Trophoblast cell (in vitro differentiated cells and primary cell): ENCODE data around the gene MYPN.

ENCODE experiments used
- DNase-seq, 2 donors: peaks; one replicate each; pipeline ENCODE4 v3.0.0-alpha.2; 2016
- H2AFZ ChIP-seq: 2 replicates; pipeline ENCODE4 v1.6.1; 2013; ENCODE audit warnings: low read length, moderate library complexity, mild to moderate bottlenecking; ENCODE audit not compliant: insufficient read depth, poor library complexity
- H2AK5ac ChIP-seq: 2 replicates; pipeline ENCODE4 v1.6.1; 2013; ENCODE audit warnings: mild to moderate bottlenecking, low read length
- H2BK120ac ChIP-seq: 2 replicates; pipeline ENCODE4 v1.6.1; 2013; ENCODE audit warnings: low read length, mild to moderate bottlenecking, moderate library complexity; ENCODE audit not compliant: insufficient read depth, poor library complexity
- H2BK12ac ChIP-seq: 2 replicates; pipeline ENCODE4 v1.6.1; 2013; ENCODE audit warnings: mild to moderate bottlenecking, low read length, moderate library complexity
- H2BK5ac ChIP-seq: 2 replicates; pipeline ENCODE4 v1.6.1; 2013; ENCODE audit warnings: low read length, low read depth, moderate library complexity, mild to moderate bottlenecking; ENCODE audit not compliant: poor library complexity
- H3K14ac ChIP-seq: 2 replicates; pipeline ENCODE4 v1.6.1; 2013; ENCODE audit warnings: mild to moderate bottlenecking, low read length
- H3K18ac ChIP-seq: 2 replicates; pipeline ENCODE4 v1.6.1; 2013; ENCODE audit warnings: mild to moderate bottlenecking, low read length
- H3K23ac ChIP-seq: 2 replicates; pipeline ENCODE4 v1.6.1; 2013; ENCODE audit warnings: low read length
- H3K27ac ChIP-seq: 2 replicates; pipeline ENCODE4 v1.5.1; 2013; ENCODE audit warnings: low read depth, mild to moderate bottlenecking, inconsistent platforms, low read length, moderate library complexity
- H3K27me3 ChIP-seq: 2 replicates; pipeline ENCODE4 v1.6.1; 2013; ENCODE audit warnings: inconsistent platforms, mild to moderate bottlenecking, low read length, moderate library complexity; ENCODE audit not compliant: insufficient read depth
- H3K36me3 ChIP-seq, 2 experiments: 1 replicate in 1 of 2; 2 replicates in 1 of 2; pipeline ENCODE4 v1.6.1; 2013; ENCODE audit warnings: low read length in 2 of 2, mild to moderate bottlenecking in 2 of 2, moderate library complexity in 1 of 2; ENCODE audit not compliant: insufficient read depth in 2 of 2, control insufficient read depth in 1 of 2
- H3K4ac ChIP-seq: 2 replicates; pipeline ENCODE4 v1.6.1; 2013; ENCODE audit warnings: low read depth, mild to moderate bottlenecking, low read length, moderate library complexity
- H3K4me1 ChIP-seq, 2 experiments: 1 replicate in 1 of 2; 2 replicates in 1 of 2; pipeline ENCODE4 v1.6.1; 2013; ENCODE audit warnings: low read length in 2 of 2, mild to moderate bottlenecking in 2 of 2, moderate library complexity in 1 of 2; ENCODE audit not compliant: insufficient read depth in 2 of 2, control insufficient read depth in 1 of 2
- H3K4me2 ChIP-seq: 2 replicates; pipeline ENCODE4 v1.6.1; 2013; ENCODE audit warnings: inconsistent platforms, mild to moderate bottlenecking, low read length, moderate library complexity
- H3K4me3 ChIP-seq: 2 replicates; pipeline ENCODE4 v1.5.1; 2013; ENCODE audit warnings: mild to moderate bottlenecking, low read depth, low read length, inconsistent platforms
- H3K79me1 ChIP-seq: one replicate; pipeline ENCODE4 v1.6.1; 2013; ENCODE audit warnings: low read length
- H3K79me2 ChIP-seq: 2 replicates; pipeline ENCODE4 v1.6.1; 2013; ENCODE audit warnings: low read length, mild to moderate bottlenecking; ENCODE audit not compliant: control insufficient read depth, insufficient read depth, poor library complexity
- H3K9ac ChIP-seq: 2 replicates; pipeline ENCODE4 v1.6.1; 2013; ENCODE audit warnings: mild to moderate bottlenecking, low read length
- H3K9me3 ChIP-seq: 2 replicates; pipeline ENCODE4 v1.6.1; 2013; ENCODE audit warnings: low read depth, mild to moderate bottlenecking, control low read depth, inconsistent platforms, low read length; ENCODE audit not compliant: insufficient read depth
- H4K12ac ChIP-seq: 2 replicates; pipeline ENCODE4 v1.6.1; 2013; ENCODE audit warnings: low read depth, mild to moderate bottlenecking, low read length, moderate library complexity
- H4K8ac ChIP-seq: 2 replicates; pipeline ENCODE4 v1.6.1; 2013; ENCODE audit warnings: low read depth, mild to moderate bottlenecking, low read length, moderate library complexity
- H4K91ac ChIP-seq: one replicate; pipeline ENCODE4 v1.6.1; 2013; ENCODE audit warnings: low read depth, mild to moderate bottlenecking, low read length, moderate library complexity
- WGBS: extraction: QIAGEN DNeasy Blood & Tissue Kit; methylation state at CpG from one replicate; pipeline ENCODE4 v1.1.7; 2013; ENCODE audit warnings: missing lambda C conversion rate; ENCODE audit not compliant: insufficient read length, insufficient coverage; ENCODE audit errors: extremely low coverage; 5-methylcytosine and 5-hydroxymethylcytosine counted together

MYPN gene

DNA sequence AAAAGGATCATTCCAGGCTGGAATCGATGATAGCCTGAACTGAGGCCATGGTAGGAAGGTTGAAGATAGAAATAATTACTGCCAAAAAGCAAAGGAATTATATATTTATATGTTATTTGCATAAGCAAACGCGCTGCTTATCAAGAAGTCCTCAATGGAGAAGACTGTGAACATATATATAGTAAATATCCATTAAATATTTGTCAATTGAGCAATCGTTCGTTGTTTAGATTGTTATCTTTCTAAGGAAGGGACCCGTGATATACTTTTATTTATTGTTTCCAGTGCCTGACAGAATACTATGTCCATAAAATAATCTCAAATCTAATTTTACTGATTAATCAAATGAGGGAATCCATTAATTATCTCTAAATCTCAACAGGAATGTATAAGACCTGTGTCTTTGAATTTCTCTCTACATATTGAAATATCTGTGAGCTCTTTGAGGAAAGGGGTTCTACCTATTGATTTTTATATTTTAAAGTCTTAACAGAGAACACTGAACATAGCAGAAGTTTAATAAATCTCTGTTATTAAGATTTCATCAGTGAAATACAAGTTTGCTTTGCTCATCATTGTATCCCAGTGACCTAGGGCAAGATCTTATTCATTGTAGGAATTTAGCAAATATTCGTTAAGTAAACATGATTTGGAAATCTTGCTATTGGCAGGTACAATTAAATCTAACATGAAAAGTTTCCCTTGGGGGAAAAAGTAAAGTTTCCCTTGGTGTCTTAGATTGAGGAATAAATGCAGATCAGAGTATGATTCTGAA lies 22.2 kb upstream of the MYPN start:
- H3K18ac ChIP-seq = no peak overlapping the region

DNA sequence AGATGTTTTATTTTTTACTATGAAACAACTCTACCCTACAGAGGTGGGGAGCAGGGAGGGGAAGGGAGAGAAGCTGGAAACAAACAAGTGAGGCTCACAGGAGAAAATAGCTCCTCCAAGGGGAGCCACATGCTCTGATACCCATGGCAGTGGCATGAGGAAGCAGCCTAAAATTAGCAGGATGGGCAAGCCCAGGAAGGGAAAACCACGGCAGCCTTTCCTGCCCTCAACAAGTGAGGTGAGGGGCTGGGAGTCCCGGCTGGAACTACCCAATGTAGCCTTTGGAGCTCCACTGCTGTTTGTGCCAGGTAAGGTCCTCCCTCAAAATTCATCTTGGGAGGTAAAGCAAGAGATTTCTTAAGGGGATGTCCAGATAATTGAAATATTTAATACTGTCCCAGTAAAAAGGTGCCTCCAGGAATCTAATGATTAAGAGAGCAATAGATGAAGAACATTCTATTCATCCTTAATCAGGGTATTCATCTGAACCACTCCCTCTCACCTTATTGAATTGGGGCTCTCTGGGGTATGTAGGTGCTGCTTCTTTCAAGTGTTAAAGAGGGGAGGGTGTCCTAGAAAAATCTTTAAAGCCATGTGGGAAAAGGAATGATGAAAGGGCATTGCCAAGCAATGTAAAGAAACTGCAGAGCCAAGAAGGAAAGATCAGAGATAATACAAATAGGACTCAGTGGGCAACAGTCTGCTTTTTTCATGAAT lies 21.4 kb upstream of the MYPN start:
- Histone ChIP-seq H4K12ac (no peak overlapping the region), H2AK5ac (peak overlapping the region; percentile 21), H3K23ac (no peak overlapping the region), H3K79me1 (no peaks in the 10 kb centered on the region), H3K4me1 (no peaks in the 10 kb centered on the region), H3K4me3 (no peak overlapping the region), H3K4ac (no peak overlapping the region), H2BK5ac (peak overlapping the region; percentile 56), H2BK12ac (peak overlapping the region; percentile 22), H3K27me3 (no peaks in the 10 kb centered on the region), H4K91ac (peak overlapping the region; percentile 47), H4K8ac (no peak overlapping the region), H2AFZ (no peak overlapping the region), H3K27ac (no peak overlapping the region), H3K9ac (no peak overlapping the region), H3K79me2 (no peaks in the 10 kb centered on the region), H2BK120ac (no peak overlapping the region), H3K9me3 (no peaks in the 10 kb centered on the region), H3K36me3 (no peaks in the 10 kb centered on the region), H3K14ac (no peak overlapping the region), H3K4me2 (no peak overlapping the region), H3K18ac (no peak overlapping the region)
- WGBS = no CpG with 5 or more reads among the region's 2 CpGs
- no peak for DNase-seq

More for the DNA sequence above, 22.2 kb upstream of the MYPN start:
- Histone ChIP-seq H4K91ac (no peak overlapping the region), H2BK5ac (no peak overlapping the region), H2AK5ac (no peak overlapping the region), H3K27ac (no peak overlapping the region), H2BK120ac (no peak overlapping the region), H3K14ac (no peak overlapping the region), H3K4me2 (no peak overlapping the region), H3K4me3 (no peak overlapping the region), H3K9me3 (no peaks in the 10 kb centered on the region), H3K9ac (no peak overlapping the region), H4K12ac (no peak overlapping the region), H3K23ac (no peak overlapping the region), H2AFZ (no peak overlapping the region), H3K36me3 (no peaks in the 10 kb centered on the region), H2BK12ac (no peak overlapping the region), H3K4me1 (no peaks in the 10 kb centered on the region), H4K8ac (no peak overlapping the region), H3K79me1 (no peaks in the 10 kb centered on the region), H3K27me3 (no peaks in the 10 kb centered on the region), H3K4ac (no peak overlapping the region), H3K79me2 (no peaks in the 10 kb centered on the region)
- no CpG with 5 or more reads among the region's 7 CpGs for WGBS
- peak in 1 of 2 donors; percentile 57 for DNase-seq

DNA sequence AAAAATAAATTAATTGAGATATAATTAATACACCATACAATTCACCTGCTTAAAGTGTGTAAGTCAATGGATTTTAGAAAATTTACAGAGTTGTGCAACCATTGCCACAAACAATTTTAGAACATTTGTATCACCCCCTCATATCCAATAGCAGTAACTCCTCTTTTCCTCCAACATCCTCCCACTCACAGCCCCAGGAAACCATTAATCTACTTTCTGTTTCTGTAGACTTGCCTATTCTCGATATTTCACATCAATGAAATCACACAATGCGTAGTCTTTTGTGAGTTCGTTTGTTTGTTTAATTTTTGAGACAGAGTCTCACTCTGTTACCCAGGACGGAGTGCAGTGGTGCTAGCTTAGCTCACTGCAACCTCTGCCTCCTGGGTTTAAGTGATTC lies 20.5 kb upstream of the MYPN start:
- no peak overlapping the region for H3K9ac ChIP-seq
- H4K12ac ChIP-seq = no peak overlapping the region
- no peak overlapping the region for H2BK12ac ChIP-seq
- no peaks in the 10 kb centered on the region for H3K79me2 ChIP-seq
- no CpG with 5 or more reads among the region's 4 CpGs for WGBS
- no peak overlapping the region for H4K91ac ChIP-seq
- H3K18ac ChIP-seq = no peak overlapping the region
- no peaks in the 10 kb centered on the region for H3K36me3 ChIP-seq
- no peaks in the 10 kb centered on the region for H3K79me1 ChIP-seq
- H3K23ac ChIP-seq = no peak overlapping the region
- DNase-seq = no peak
- H3K4me3 ChIP-seq = no peak overlapping the region
- H4K8ac ChIP-seq = no peak overlapping the region
- H3K9me3 ChIP-seq = no peaks in the 10 kb centered on the region
- H2AFZ ChIP-seq = no peak overlapping the region
- H3K27me3 ChIP-seq = no peaks in the 10 kb centered on the region
- no peak overlapping the region for H2AK5ac ChIP-seq
- no peak overlapping the region for H2BK5ac ChIP-seq
- no peak overlapping the region for H3K27ac ChIP-seq
- no peak overlapping the region for H3K4ac ChIP-seq
- no peak overlapping the region for H3K4me2 ChIP-seq
- no peaks in the 10 kb centered on the region for H3K4me1 ChIP-seq
- H3K14ac ChIP-seq = no peak overlapping the region
- no peak overlapping the region for H2BK120ac ChIP-seq

DNA sequence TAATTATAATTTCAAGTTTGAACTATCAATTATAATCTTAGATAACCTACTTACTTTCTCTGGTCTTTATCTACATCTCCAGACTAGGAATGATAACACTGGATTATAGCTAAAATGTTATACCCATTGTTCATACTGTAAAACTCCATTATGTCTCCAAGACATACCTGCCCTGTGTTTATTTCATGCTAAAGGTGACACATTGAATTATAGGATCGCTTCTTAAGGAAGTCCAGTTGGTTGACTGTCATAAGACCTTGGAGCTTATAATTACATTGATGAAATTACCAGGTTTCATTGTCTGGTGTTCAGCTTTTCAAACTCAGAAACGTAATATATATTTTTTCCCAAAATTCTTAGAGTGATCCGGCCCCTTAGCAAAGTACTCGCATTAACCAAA lies 18.7 kb upstream of the MYPN start:
- no peak overlapping the region for H3K4ac ChIP-seq
- DNase-seq = peak in 1 of 2 donors; percentile 12
- H3K79me1 ChIP-seq = peaks cover 4% of the 10 kb centered on the region
- peaks cover 0 to 9% of the 10 kb centered on the region in 2 experiments for H3K4me1 ChIP-seq
- H4K12ac ChIP-seq = no peak overlapping the region
- H2BK120ac ChIP-seq = no peak overlapping the region
- H3K27me3 ChIP-seq = no peaks in the 10 kb centered on the region
- no peak overlapping the region for H3K23ac ChIP-seq
- H4K91ac ChIP-seq = no peak overlapping the region
- no peaks in the 10 kb centered on the region for H3K79me2 ChIP-seq
- H3K36me3 ChIP-seq = no peaks in the 10 kb centered on the region
- H3K18ac ChIP-seq = no peak overlapping the region
- no CpG with 5 or more reads among the region's 4 CpGs for WGBS
- H4K8ac ChIP-seq = no peak overlapping the region
- H2AK5ac ChIP-seq = no peak overlapping the region
- H3K9ac ChIP-seq = no peak overlapping the region
- no peak overlapping the region for H3K4me3 ChIP-seq
- H2AFZ ChIP-seq = no peak overlapping the region
- no peak overlapping the region for H3K27ac ChIP-seq
- no peaks in the 10 kb centered on the region for H3K9me3 ChIP-seq
- no peak overlapping the region for H3K14ac ChIP-seq
- H3K4me2 ChIP-seq = no peak overlapping the region
- no peak overlapping the region for H2BK5ac ChIP-seq
- H2BK12ac ChIP-seq = no peak overlapping the region
